ENCODE measurements around the gene MBD3L3. TPM values are rescaled to one million over a fixed set of nuclear protein-coding genes. Genes with fewer than 3 reads are reported as not detected.
A peak's percentile ranks its signal among the peaks of the same experiment; 100 is the strongest.

MBD3L3 gene
- total and polyA plus RNA-seq, 10 of the 15 experiments (the other 5 are each of a cell fraction or from before 2014, with no cell fraction given), result not detected

DNA sequence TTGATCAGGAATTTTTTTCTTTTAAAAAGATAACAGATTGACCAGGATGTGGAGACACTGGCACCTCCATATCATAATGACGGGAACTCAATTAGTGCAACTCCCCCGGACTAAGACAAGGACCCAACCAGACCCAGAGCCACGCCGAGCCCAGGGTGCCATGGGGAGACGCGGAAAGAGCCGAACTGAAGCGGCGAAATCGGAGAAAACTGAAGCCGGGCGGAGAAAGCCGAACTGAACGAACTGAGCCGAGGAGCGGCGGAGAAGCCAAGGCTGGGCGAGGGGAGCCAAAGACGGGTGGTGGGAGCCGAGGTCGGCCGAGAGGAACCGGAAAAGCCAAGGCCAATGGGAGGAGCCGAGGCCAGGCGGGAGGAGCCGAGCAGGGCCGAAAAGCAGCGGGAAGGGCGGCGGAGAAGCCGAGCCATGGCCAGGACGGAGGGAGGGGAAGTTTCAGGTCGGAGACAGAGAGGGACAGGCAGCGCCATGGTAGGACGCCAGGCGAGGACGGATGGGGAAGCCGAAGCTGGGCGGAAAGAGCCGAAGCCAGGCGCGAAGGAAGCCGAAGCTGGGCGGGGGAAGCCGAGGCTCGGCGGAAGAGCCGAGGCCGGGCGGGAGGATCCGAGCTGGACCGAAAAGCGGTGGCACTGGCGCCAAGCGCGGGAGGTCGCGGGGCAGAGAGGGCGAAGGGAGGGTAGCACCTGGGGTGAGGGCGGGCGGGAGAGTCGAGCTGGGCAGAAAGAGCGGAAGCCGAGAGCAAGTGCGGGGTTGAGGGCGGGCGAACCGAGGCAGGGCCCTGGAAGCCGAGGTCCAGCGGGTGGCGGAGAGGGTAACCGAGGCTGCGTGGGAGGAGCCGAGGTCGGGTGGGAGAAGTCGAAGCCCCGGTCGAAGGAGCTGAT is 40.5 kb upstream of the MBD3L3 start:
- intact Hi-C loops (cut with micrococcal nuclease; ENCODE audit: unreplicated experiment), result loop anchor here (2.0 kb wide), 1 partner anchor 152 kb away; no protein-coding TSS in a partner anchor
- in situ Hi-C loops (cut with MboI), result no loop called here
- ATAC-seq (peak; percentile 95), DNase-seq (ENCODE audit: low read depth, low spot score) (peak; percentile 84), FAIRE-seq (peak; percentile 78)
- Histone ChIP-seq H3K27ac (ENCODE audit: control insufficient read depth, insufficient read depth) (peak overlapping the region; percentile 75), H4K20me1 (ENCODE audit: control insufficient read depth, insufficient read depth) (no peaks in the 10 kb centered on the region), H2AFZ (ENCODE audit: control insufficient read depth, low read depth, low read length) (peak overlapping the region; percentile 85), H3K4me3 (peak overlapping the region; percentile 76), H3K36me3 (ENCODE audit: control insufficient read depth in 2 of 2, insufficient read depth in 2 of 2, low read length in 1 of 2) (no peaks in the 10 kb centered on the region), H3K4me2 (ENCODE audit: control insufficient read depth, insufficient read depth) (peak overlapping the region; percentile 81), H3K27me3 (replicated peaks in 1 of 2; ENCODE audit: control insufficient read depth in 2 of 2, insufficient read depth in 2 of 2, low read length in 1 of 2) (no peaks in the 10 kb centered on the region), H3K9me3 (replicated peaks; ENCODE audit: control insufficient read depth, insufficient read depth, low read length) (peaks cover 4% of the 10 kb centered on the region; the same call in 2 of the 3 replicates), H3K4me1 (ENCODE audit: control insufficient read depth, insufficient read depth, low read length) (peaks cover 4% of the 10 kb centered on the region; the same call in 1 of the 2 replicates), H3K79me2 (ENCODE audit: control insufficient read depth, insufficient read depth, low read length) (no peaks in the 10 kb centered on the region), H3K9ac (ENCODE audit: control insufficient read depth, insufficient read depth, low read length) (peak overlapping the region; percentile 82)
- ChIA-PET SMC1A (ENCODE audit: uncharacterized antibody, unreplicated experiment) (interaction anchor here (0.6 to 1.8 kb wide), 23 partner anchors 28 to 469 kb away, joined by 3 to 9 read pairs (median 3); no protein-coding TSS in a partner anchor), POLR2A (interaction anchor here (0.6 to 2.0 kb wide), 17 partner anchors 15 to 923 kb away, joined by 3 to 14 read pairs (median 4); partner anchors contain the start of genes ARHGEF18, SNAPC2 and ZNF557), CTCF (interaction anchor here (0.7 to 5.7 kb wide), 17 partner anchors 14 to 971 kb away, joined by 3 to 62 read pairs (median 4); partner anchors contain the start of genes ARHGEF18, TRAPPC5 and ZNF557), RAD21 (ENCODE audit: unreplicated experiment) (interaction anchor here (0.6 to 2.3 kb wide), 33 partner anchors 29 to 831 kb away, joined by 3 to 21 read pairs (median 4); partner anchors contain the start of genes ARHGEF18, PET100, TRAPPC5 and XAB2)
- 1% methylated on average over 72 of the region's 78 CpGs for WGBS (ENCODE audit: insufficient coverage, insufficient replicate concordance, low lambda C conversion rate, missing lambda C conversion rate)
- no TSS peak for BruUV-seq (replicated peaks)
- TF ChIP-seq POLR2A (IDR thresholded peaks at IDR 0.05; ENCODE audit: low read depth, low read length) (peak; percentile 90), ZZZ3 (IDR thresholded peaks at IDR 0.05; ENCODE audit: control insufficient read depth, insufficient read length, low read depth) (no peak), HDGF (IDR thresholded peaks at IDR 0.05) (peak; percentile 100), CHD1 (IDR thresholded peaks at IDR 0.05; ENCODE audit: low read depth, low read length) (0 out of 2 replicates have a peak, but pooled peaks have one; percentile 40), TCF12 (IDR thresholded peaks at IDR 0.05; ENCODE audit: low read depth, low read length) (0 out of 2 replicates have a peak, but pooled peaks have one; percentile 24), SUZ12 (IDR thresholded peaks at IDR 0.05; ENCODE audit: unreplicated experiment) (no peak), POLR2AphosphoS5 (IDR thresholded peaks at IDR 0.05; ENCODE audit: low read length) (peak; percentile 66; the same call in 1 of the 2 replicates)
- TF ChIP-seq, protein P1, sequence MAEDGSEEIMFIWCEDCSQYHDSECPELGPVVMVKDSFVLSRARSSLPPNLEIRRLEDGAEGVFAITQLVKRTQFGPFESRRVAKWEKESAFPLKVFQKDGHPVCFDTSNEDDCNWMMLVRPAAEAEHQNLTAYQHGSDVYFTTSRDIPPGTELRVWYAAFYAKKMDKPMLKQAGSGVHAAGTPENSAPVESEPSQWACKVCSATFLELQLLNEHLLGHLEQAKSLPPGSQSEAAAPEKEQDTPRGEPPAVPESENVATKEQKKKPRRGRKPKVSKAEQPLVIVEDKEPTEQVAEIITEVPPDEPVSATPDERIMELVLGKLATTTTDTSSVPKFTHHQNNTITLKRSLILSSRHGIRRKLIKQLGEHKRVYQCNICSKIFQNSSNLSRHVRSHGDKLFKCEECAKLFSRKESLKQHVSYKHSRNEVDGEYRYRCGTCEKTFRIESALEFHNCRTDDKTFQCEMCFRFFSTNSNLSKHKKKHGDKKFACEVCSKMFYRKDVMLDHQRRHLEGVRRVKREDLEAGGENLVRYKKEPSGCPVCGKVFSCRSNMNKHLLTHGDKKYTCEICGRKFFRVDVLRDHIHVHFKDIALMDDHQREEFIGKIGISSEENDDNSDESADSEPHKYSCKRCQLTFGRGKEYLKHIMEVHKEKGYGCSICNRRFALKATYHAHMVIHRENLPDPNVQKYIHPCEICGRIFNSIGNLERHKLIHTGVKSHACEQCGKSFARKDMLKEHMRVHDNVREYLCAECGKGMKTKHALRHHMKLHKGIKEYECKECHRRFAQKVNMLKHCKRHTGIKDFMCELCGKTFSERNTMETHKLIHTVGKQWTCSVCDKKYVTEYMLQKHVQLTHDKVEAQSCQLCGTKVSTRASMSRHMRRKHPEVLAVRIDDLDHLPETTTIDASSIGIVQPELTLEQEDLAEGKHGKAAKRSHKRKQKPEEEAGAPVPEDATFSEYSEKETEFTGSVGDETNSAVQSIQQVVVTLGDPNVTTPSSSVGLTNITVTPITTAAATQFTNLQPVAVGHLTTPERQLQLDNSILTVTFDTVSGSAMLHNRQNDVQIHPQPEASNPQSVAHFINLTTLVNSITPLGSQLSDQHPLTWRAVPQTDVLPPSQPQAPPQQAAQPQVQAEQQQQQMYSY (CRISPR knock-in tag; IDR thresholded peaks at IDR 0.05), result no peak
- TF ChIP-seq, protein P2, sequence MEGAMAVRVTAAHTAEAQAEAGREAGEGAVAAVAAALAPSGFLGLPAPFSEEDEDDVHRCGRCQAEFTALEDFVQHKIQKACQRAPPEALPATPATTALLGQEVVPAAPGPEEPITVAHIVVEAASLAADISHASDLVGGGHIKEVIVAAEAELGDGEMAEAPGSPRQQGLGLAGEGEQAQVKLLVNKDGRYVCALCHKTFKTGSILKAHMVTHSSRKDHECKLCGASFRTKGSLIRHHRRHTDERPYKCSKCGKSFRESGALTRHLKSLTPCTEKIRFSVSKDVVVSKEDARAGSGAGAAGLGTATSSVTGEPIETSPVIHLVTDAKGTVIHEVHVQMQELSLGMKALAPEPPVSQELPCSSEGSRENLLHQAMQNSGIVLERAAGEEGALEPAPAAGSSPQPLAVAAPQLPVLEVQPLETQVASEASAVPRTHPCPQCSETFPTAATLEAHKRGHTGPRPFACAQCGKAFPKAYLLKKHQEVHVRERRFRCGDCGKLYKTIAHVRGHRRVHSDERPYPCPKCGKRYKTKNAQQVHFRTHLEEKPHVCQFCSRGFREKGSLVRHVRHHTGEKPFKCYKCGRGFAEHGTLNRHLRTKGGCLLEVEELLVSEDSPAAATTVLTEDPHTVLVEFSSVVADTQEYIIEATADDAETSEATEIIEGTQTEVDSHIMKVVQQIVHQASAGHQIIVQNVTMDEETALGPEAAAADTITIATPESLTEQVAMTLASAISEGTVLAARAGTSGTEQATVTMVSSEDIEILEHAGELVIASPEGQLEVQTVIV (IDR thresholded peaks at IDR 0.05; ENCODE audit: borderline replicate concordance, partially characterized antibody), result peak; percentile 12
- TF ChIP-seq, protein P3, sequence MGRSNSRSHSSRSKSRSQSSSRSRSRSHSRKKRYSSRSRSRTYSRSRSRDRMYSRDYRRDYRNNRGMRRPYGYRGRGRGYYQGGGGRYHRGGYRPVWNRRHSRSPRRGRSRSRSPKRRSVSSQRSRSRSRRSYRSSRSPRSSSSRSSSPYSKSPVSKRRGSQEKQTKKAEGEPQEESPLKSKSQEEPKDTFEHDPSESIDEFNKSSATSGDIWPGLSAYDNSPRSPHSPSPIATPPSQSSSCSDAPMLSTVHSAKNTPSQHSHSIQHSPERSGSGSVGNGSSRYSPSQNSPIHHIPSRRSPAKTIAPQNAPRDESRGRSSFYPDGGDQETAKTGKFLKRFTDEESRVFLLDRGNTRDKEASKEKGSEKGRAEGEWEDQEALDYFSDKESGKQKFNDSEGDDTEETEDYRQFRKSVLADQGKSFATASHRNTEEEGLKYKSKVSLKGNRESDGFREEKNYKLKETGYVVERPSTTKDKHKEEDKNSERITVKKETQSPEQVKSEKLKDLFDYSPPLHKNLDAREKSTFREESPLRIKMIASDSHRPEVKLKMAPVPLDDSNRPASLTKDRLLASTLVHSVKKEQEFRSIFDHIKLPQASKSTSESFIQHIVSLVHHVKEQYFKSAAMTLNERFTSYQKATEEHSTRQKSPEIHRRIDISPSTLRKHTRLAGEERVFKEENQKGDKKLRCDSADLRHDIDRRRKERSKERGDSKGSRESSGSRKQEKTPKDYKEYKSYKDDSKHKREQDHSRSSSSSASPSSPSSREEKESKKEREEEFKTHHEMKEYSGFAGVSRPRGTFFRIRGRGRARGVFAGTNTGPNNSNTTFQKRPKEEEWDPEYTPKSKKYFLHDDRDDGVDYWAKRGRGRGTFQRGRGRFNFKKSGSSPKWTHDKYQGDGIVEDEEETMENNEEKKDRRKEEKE (IDR thresholded peaks at IDR 0.05), result no peak
- TF ChIP-seq, protein P4, sequence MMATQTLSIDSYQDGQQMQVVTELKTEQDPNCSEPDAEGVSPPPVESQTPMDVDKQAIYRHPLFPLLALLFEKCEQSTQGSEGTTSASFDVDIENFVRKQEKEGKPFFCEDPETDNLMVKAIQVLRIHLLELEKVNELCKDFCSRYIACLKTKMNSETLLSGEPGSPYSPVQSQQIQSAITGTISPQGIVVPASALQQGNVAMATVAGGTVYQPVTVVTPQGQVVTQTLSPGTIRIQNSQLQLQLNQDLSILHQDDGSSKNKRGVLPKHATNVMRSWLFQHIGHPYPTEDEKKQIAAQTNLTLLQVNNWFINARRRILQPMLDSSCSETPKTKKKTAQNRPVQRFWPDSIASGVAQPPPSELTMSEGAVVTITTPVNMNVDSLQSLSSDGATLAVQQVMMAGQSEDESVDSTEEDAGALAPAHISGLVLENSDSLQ (IDR thresholded peaks at IDR 0.05), result peak; percentile 79

Data from GM12878 (cell line).